ENCODE results near the gene KIF26B.

KIF26B gene

GRCh38 chr1:245378311-245378722 lies 223.5 kb downstream of the KIF26B start:
- Mint-ChIP-seq H3K27me3 (no peaks in the 10 kb centered on the region), H3K36me3 (no peaks in the 10 kb centered on the region), H3K4me1 (ENCODE audit: low read depth) (peaks cover 32% of the 10 kb centered on the region), H3K27ac (peak overlapping the region; percentile 64), H3K9me3 (ENCODE audit: low read depth) (no peaks in the 10 kb centered on the region), H3K4me3 (peak overlapping the region; percentile 30)

- Mint-ChIP-seq H3K27ac (peak overlapping the region; percentile 64), H3K27me3 (no peaks in the 10 kb centered on the region), H3K4me1 (ENCODE audit: low read depth) (peaks cover 32% of the 10 kb centered on the region), H3K9me3 (ENCODE audit: low read depth) (no peaks in the 10 kb centered on the region), H3K4me3 (no peak overlapping the region), H3K36me3 (no peaks in the 10 kb centered on the region)
These were observed 224.0 kb downstream of the KIF26B start for GRCh38 chr1:245378745-245379144.

GRCh38 chr1:245380790-245381535 lies 226.2 kb downstream of the KIF26B start:
- Mint-ChIP-seq H3K4me3 (no peak overlapping the region), H3K9me3 (ENCODE audit: low read depth) (no peaks in the 10 kb centered on the region), H3K4me1 (ENCODE audit: low read depth) (peaks cover 30% of the 10 kb centered on the region), H3K27ac (no peak overlapping the region), H3K27me3 (no peaks in the 10 kb centered on the region), H3K36me3 (no peaks in the 10 kb centered on the region)

- Mint-ChIP-seq H3K27ac (no peak overlapping the region), H3K4me3 (no peak overlapping the region), H3K27me3 (peaks cover 2% of the 10 kb centered on the region), H3K36me3 (no peaks in the 10 kb centered on the region), H3K9me3 (ENCODE audit: low read depth) (no peaks in the 10 kb centered on the region), H3K4me1 (ENCODE audit: low read depth) (peaks cover 18% of the 10 kb centered on the region)
These were observed 228.2 kb downstream of the KIF26B start for GRCh38 chr1:245382981-245383380.

- H3K9me3 Mint-ChIP-seq (ENCODE audit: low read depth) = no peaks in the 10 kb centered on the region
- peaks cover 12% of the 10 kb centered on the region for H3K4me1 Mint-ChIP-seq (ENCODE audit: low read depth)
- peaks cover 2% of the 10 kb centered on the region for H3K27me3 Mint-ChIP-seq
- H3K36me3 Mint-ChIP-seq = no peaks in the 10 kb centered on the region
- H3K4me3 Mint-ChIP-seq = no peak overlapping the region
- no peak overlapping the region for H3K27ac Mint-ChIP-seq
These were observed 228.9 kb downstream of the KIF26B start for GRCh38 chr1:245383396-245384330.

GRCh38 chr1:245386297-245386971 lies 231.6 kb downstream of the KIF26B start:
- Mint-ChIP-seq H3K27me3 (peaks cover 2% of the 10 kb centered on the region), H3K36me3 (no peaks in the 10 kb centered on the region), H3K4me3 (no peak overlapping the region), H3K4me1 (ENCODE audit: low read depth) (no peaks in the 10 kb centered on the region), H3K9me3 (ENCODE audit: low read depth) (no peaks in the 10 kb centered on the region), H3K27ac (no peak overlapping the region)

- Mint-ChIP-seq H3K4me3 (no peak overlapping the region), H3K27ac (no peak overlapping the region), H3K36me3 (peaks cover 3% of the 10 kb centered on the region), H3K9me3 (ENCODE audit: low read depth) (peaks cover 5% of the 10 kb centered on the region), H3K4me1 (ENCODE audit: low read depth) (no peaks in the 10 kb centered on the region), H3K27me3 (peaks cover 5% of the 10 kb centered on the region)
These were observed 233.9 kb downstream of the KIF26B start for GRCh38 chr1:245388687-245389086.

- Mint-ChIP-seq H3K27ac (no peak overlapping the region), H3K4me3 (no peak overlapping the region), H3K27me3 (peaks cover 5% of the 10 kb centered on the region), H3K9me3 (ENCODE audit: low read depth) (peaks cover 5% of the 10 kb centered on the region), H3K36me3 (peaks cover 3% of the 10 kb centered on the region), H3K4me1 (ENCODE audit: low read depth) (no peaks in the 10 kb centered on the region)
These were observed 235.1 kb downstream of the KIF26B start for GRCh38 chr1:245389873-245390272.

- no peaks in the 10 kb centered on the region for H3K4me1 Mint-ChIP-seq (ENCODE audit: low read depth)
- H3K27ac Mint-ChIP-seq = no peak overlapping the region
- peaks cover 5% of the 10 kb centered on the region for H3K27me3 Mint-ChIP-seq
- peaks cover 5% of the 10 kb centered on the region for H3K9me3 Mint-ChIP-seq (ENCODE audit: low read depth)
- no peak overlapping the region for H3K4me3 Mint-ChIP-seq
- peaks cover 3% of the 10 kb centered on the region for H3K36me3 Mint-ChIP-seq
These were observed 236.2 kb downstream of the KIF26B start for GRCh38 chr1:245390975-245391374.

- H3K4me3 Mint-ChIP-seq = no peak overlapping the region
- no peaks in the 10 kb centered on the region for H3K4me1 Mint-ChIP-seq (ENCODE audit: low read depth)
- peaks cover 3% of the 10 kb centered on the region for H3K27me3 Mint-ChIP-seq
- no peak overlapping the region for H3K27ac Mint-ChIP-seq
- H3K9me3 Mint-ChIP-seq (ENCODE audit: low read depth) = peaks cover 5% of the 10 kb centered on the region
- peaks cover 3% of the 10 kb centered on the region for H3K36me3 Mint-ChIP-seq
These were observed 238.9 kb downstream of the KIF26B start for GRCh38 chr1:245393694-245394093.

GRCh38 chr1:245395680-245396079 lies 240.9 kb downstream of the KIF26B start:
- peaks cover 3% of the 10 kb centered on the region for H3K27me3 Mint-ChIP-seq
- H3K4me3 Mint-ChIP-seq = no peak overlapping the region
- no peak overlapping the region for H3K27ac Mint-ChIP-seq
- H3K4me1 Mint-ChIP-seq (ENCODE audit: low read depth) = no peaks in the 10 kb centered on the region
- peaks cover 5% of the 10 kb centered on the region for H3K9me3 Mint-ChIP-seq (ENCODE audit: low read depth)
- H3K36me3 Mint-ChIP-seq = peaks cover 3% of the 10 kb centered on the region

- Mint-ChIP-seq H3K27me3 (peaks cover 3% of the 10 kb centered on the region), H3K27ac (no peak overlapping the region), H3K36me3 (peaks cover 3% of the 10 kb centered on the region), H3K4me1 (ENCODE audit: low read depth) (no peaks in the 10 kb centered on the region), H3K4me3 (no peak overlapping the region), H3K9me3 (ENCODE audit: low read depth) (peaks cover 5% of the 10 kb centered on the region)
These were observed 241.8 kb downstream of the KIF26B start for GRCh38 chr1:245396615-245397014.

- Mint-ChIP-seq H3K27ac (no peak overlapping the region), H3K4me1 (ENCODE audit: low read depth) (no peaks in the 10 kb centered on the region), H3K36me3 (peaks cover 3% of the 10 kb centered on the region), H3K27me3 (peaks cover 4% of the 10 kb centered on the region), H3K9me3 (ENCODE audit: low read depth) (peaks cover 5% of the 10 kb centered on the region), H3K4me3 (no peak overlapping the region)
These were observed 243.0 kb downstream of the KIF26B start for GRCh38 chr1:245397771-245398170.

- no peak overlapping the region for H3K4me3 Mint-ChIP-seq
- no peak overlapping the region for H3K27ac Mint-ChIP-seq
- H3K27me3 Mint-ChIP-seq = peaks cover 4% of the 10 kb centered on the region
- H3K4me1 Mint-ChIP-seq (ENCODE audit: low read depth) = no peaks in the 10 kb centered on the region
- H3K9me3 Mint-ChIP-seq (ENCODE audit: low read depth) = peaks cover 4% of the 10 kb centered on the region
- peaks cover 2% of the 10 kb centered on the region for H3K36me3 Mint-ChIP-seq
These were observed 243.4 kb downstream of the KIF26B start for GRCh38 chr1:245398180-245398579.
